GM12878 (cell line): Measurements from ENCODE around the gene PLA2G6. TPM values are rescaled to one million over a fixed set of nuclear protein-coding genes. Genes with fewer than 3 reads are reported as not detected.
A peak's percentile ranks its signal among the peaks of the same experiment; 100 is the strongest.

Source experiments
- ATAC-seq: fragments of 200-7000 bp; cut with Tn5 transposase; 3 replicates; pipeline ENCODE4 v1.9.1; 2020; ENCODE audit warnings: mild to moderate bottlenecking, moderate library complexity
- BruUV-seq: library from RNA; stranded (reverse); fragments of 400-500 nt; replicated peaks from 2 replicates; lab custom pipeline; 2021; lab: Mats Ljungman, UMichigan
- CTCF ChIA-PET: fragments of 300-600 bp; sonication (Branson Sonifier 250); formaldehyde crosslinking; extraction: SDS; loops from one replicate; lab custom pipeline; 2021; ENCODE audit warnings: inconsistent platforms; lab: Yijun Ruan, JAX
- POLR2A ChIA-PET: fragments of 350-600 bp; formaldehyde crosslinking; extraction: SDS; loops from one replicate; lab custom pipeline; 2021; ENCODE audit warnings: inconsistent platforms; lab: Charles Lee
- RAD21 ChIA-PET: fragments of 300-600 bp; sonication (Branson Sonifier 250); formaldehyde crosslinking; loops from one replicate; lab custom pipeline; 2023; ENCODE audit warnings: antibody characterized with exemption; ENCODE audit not compliant: unreplicated experiment; lab: Charles Lee
- SMC1A ChIA-PET: fragments of 300-600 bp; sonication (Branson Sonifier 250); formaldehyde crosslinking; loops from one replicate; lab custom pipeline; 2023; ENCODE audit not compliant: unreplicated experiment, uncharacterized antibody; lab: Charles Lee
- DNase-seq: peaks from one replicate; pipeline ENCODE4 v3.0.0-alpha.2; 2011; ENCODE audit warnings: low read depth, low spot score
- FAIRE-seq: peaks from 3 replicates; lab custom pipeline; 2011; peaks lifted over from hg19 to GRCh38; lab: Jason Lieb, UNC
- H2AFZ ChIP-seq: 2 replicates; pipeline ENCODE4 v1.6.0; 2011; ENCODE audit warnings: low read depth, low read length, control low read depth; ENCODE audit not compliant: control insufficient read depth
- H3K27ac ChIP-seq: 2 replicates; pipeline ENCODE4 v1.5.1; 2011; ENCODE audit warnings: control low read depth; ENCODE audit not compliant: control insufficient read depth, insufficient read depth
- H3K27me3 ChIP-seq, 2 experiments: replicated peaks in 1 of 2; 2 replicates each; pipeline versions ENCODE4 v1.6.0 to v1.6.1; 2011; ENCODE audit warnings: low read length in 1 of 2; ENCODE audit not compliant: control insufficient read depth in 2 of 2, insufficient read depth in 2 of 2
- H3K36me3 ChIP-seq, 2 experiments: 2 replicates each; pipeline ENCODE4 v1.5.1; 2011; ENCODE audit warnings: low read length in 1 of 2; ENCODE audit not compliant: control insufficient read depth in 2 of 2, insufficient read depth in 2 of 2
- H3K4me1 ChIP-seq: 2 replicates; pipeline ENCODE4 v1.6.1; 2011; ENCODE audit warnings: mild to moderate bottlenecking, low read length, moderate library complexity, mixed read lengths; ENCODE audit not compliant: control insufficient read depth, insufficient read depth
- H3K4me2 ChIP-seq: 2 replicates; pipeline ENCODE4 v1.6.0; 2011; ENCODE audit warnings: control low read depth; ENCODE audit not compliant: control insufficient read depth, insufficient read depth
- H3K4me3 ChIP-seq: fragments of 200-600 bp; sonication (generic); 2 replicates; pipeline ENCODE4 v1.5.1; 2016
- H3K79me2 ChIP-seq: 2 replicates; pipeline ENCODE4 v1.6.0; 2011; ENCODE audit warnings: low read length; ENCODE audit not compliant: control insufficient read depth, insufficient read depth
- H3K9ac ChIP-seq: 2 replicates; pipeline ENCODE4 v1.8.0; 2011; ENCODE audit warnings: low read length, control low read depth, mixed read lengths; ENCODE audit not compliant: control insufficient read depth, insufficient read depth
- H3K9me3 ChIP-seq: replicated peaks from 3 replicates; pipeline ENCODE4 v1.5.1; 2011; ENCODE audit warnings: mild to moderate bottlenecking, low read length; ENCODE audit not compliant: control insufficient read depth, insufficient read depth
- H4K20me1 ChIP-seq: 2 replicates; pipeline ENCODE4 v1.6.0; 2011; ENCODE audit not compliant: control insufficient read depth, insufficient read depth
- CBFB ChIP-seq: IDR thresholded peaks from 2 replicates; pipeline ENCODE4 v1.6.1; 2016; ENCODE audit warnings: antibody characterized with exemption, low read depth
- CREM ChIP-seq: IDR thresholded peaks from 2 replicates; pipeline ENCODE4 v1.6.1; 2014; ENCODE audit warnings: antibody characterized with exemption, low read depth
- DPF2 ChIP-seq: fragments of 450-650 bp; IDR thresholded peaks from 2 replicates; pipeline ENCODE4 v1.6.1; 2017; ENCODE audit warnings: mild to moderate bottlenecking
- ESRRA ChIP-seq: IDR thresholded peaks from 2 replicates; pipeline ENCODE4 v1.6.1; 2012; ENCODE audit warnings: mild to moderate bottlenecking, low read length, improper control_type of control experiment
- NR2F1 ChIP-seq: fragments of 450-650 bp; conservative IDR thresholded peaks from 2 replicates; pipeline ENCODE4 v1.6.1; 2017; ENCODE audit warnings: mild to moderate bottlenecking
- RAD21 ChIP-seq: IDR thresholded peaks from 2 replicates; pipeline ENCODE4 v1.6.1; 2011; ENCODE audit warnings: mild to moderate bottlenecking, low read depth, low read length, moderate library complexity; ENCODE audit not compliant: insufficient read depth
- SMARCA5 ChIP-seq: fragments of 450-650 bp; IDR thresholded peaks from 2 replicates; pipeline ENCODE4 v1.6.1; 2017; ENCODE audit warnings: mild to moderate bottlenecking
- TCF3 ChIP-seq: IDR thresholded peaks from 2 replicates; pipeline ENCODE4 v1.6.1; 2012; ENCODE audit warnings: low read depth, mild to moderate bottlenecking, low read length, borderline replicate concordance; ENCODE audit not compliant: insufficient read depth
- WGBS: methylation state at CpG from one replicate; pipeline ENCODE4 v1.1.6; 2016; ENCODE audit warnings: low lambda C conversion rate; ENCODE audit not compliant: insufficient replicate concordance, insufficient coverage; ENCODE audit errors: missing lambda C conversion rate; 5-methylcytosine and 5-hydroxymethylcytosine counted together
- in situ Hi-C: fragments of 300-500 bp; cut with MboI; formaldehyde crosslinking; loops from 9 replicates; pipeline ENCODE4 v1.14.3; 2018; ENCODE audit warnings: mixed read lengths
- intact Hi-C: fragments of 100-400 bp; cut with micrococcal nuclease; formaldehyde crosslinking; loops from one replicate; pipeline ENCODE4 v1.14.2; 2022; ENCODE audit not compliant: unreplicated experiment
- polyA plus RNA-seq, 11 experiments: library from polyadenylated mRNA; depleted of rRNA in 4 of 11; unstranded in 6 of 11; stranded (reverse) in 5 of 11; fragments of >200 nt; fragmentation: Nextera tagmentation in 4 of 11; fragmentation: Illumina TruSeq in 1 of 11; extraction: Ambion mirVana in 4 of 11; extraction: Trizol in 1 of 11; gene quantifications; 1 replicate in 1 of 11; 2 replicates in 10 of 11; pipeline versions ENCODE4 v1.2.1 to v1.2.3, GENCODE V29; 2011 to 2016; ENCODE audit warnings: inconsistent platforms in 2 of 11, missing spikeins in 2 of 11, low read depth in 1 of 11
- total RNA-seq, 4 experiments: library from RNA; depleted of rRNA in 3 of 4; stranded (reverse); fragments of >200 nt in 3 of 4; fragmentation: Illumina TruSeq in 1 of 4; extraction: Trizol in 1 of 4; gene quantifications; 2 replicates each; pipeline versions ENCODE4 v1.2.1 to v1.2.3, GENCODE V29; 2013 to 2021
- TF ChIP-seq, protein P1 (sequence below): fragments of 450-650 bp; IDR thresholded peaks from 2 replicates; pipeline ENCODE4 v1.6.1; 2016; ENCODE audit warnings: mild to moderate bottlenecking
- TF ChIP-seq, protein P2 (sequence below): fragments of 450-650 bp; IDR thresholded peaks from 2 replicates; pipeline ENCODE4 v1.6.1; 2014; ENCODE audit warnings: mild to moderate bottlenecking
- TF ChIP-seq, protein P3 (sequence below): IDR thresholded peaks from 2 replicates; pipeline ENCODE4 v1.6.1; 2012; ENCODE audit warnings: low read depth, low read length, improper control_type of control experiment

PLA2G6 gene
- total and polyA plus RNA-seq, 10 of the 15 experiments (the other 5 are each of a cell fraction or from before 2014, with no cell fraction given), result 0.15 to 42.2 (median 15.8) TPM

DNA sequence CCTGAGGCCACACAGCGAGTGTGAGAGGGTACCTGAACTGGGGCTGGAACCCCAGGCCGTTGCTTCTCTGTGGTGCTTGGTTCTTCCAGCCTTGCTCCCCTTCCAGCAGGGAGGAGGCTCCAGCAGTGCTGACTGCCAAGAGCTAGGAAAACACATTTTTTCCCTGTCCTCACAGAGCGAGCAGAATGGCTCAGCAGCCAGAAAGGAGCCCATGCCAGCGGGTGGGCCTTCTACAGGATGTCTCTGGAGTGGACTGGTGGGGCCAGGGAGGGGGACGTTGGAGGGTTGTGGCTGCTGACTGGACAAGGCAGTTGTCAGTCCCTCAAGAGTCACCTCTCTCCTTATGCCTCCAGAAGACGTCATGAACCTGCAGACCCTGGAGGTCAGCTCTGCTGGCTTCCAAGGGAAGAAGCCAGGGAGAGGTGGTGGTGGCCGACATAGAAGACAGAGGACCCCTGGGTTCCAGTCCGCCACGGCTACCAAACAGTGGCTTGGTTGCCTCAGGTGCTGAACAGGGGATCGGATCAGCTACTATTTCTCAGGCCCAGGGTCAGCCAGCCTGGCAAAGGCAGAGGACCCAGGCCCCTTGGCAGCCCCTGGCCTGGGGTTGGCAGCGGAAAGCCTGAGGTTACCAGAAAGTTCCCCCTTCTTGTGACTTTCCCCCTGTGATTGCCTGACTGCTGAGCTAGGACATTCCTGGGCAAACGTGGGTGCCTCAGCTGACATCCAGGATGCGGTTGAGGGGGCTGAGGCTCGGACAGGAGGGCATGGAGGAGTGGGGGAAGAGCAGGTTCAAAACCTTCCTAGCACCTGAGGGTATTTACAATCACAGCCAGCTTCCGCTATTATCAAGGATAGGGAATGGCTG is 23.9 kb upstream of the PLA2G6 start:
- DNase-seq (no peak), FAIRE-seq (no peak), ATAC-seq (no peak)
- 0 out of 2 replicates have a peak, but pooled peaks have one; percentile 14 for TF ChIP-seq SMARCA5
- no peak for TF ChIP-seq RAD21
- CTCF ChIA-PET, result interaction anchor here (0.6 to 3.9 kb wide), 5 partner anchors 9 to 169 kb away, joined by 3 to 23 read pairs (median 3); no protein-coding TSS in a partner anchor
- no peaks in the 10 kb centered on the region for H3K9me3 ChIP-seq
- H3K9ac ChIP-seq, result no peak overlapping the region
- peaks cover 2% of the 10 kb centered on the region for H3K79me2 ChIP-seq
- in situ Hi-C loops, result no loop called here
- no peaks in the 10 kb centered on the region for H4K20me1 ChIP-seq
- no peaks in the 10 kb centered on the region for H3K27me3 ChIP-seq
- BruUV-seq, result no TSS peak
- POLR2A ChIA-PET, result interaction anchor here (2.1 to 5.4 kb wide), 2 partner anchors 9 to 26 kb away, joined by 10 to 69 read pairs; partner anchors contain the start of gene PLA2G6
- SMC1A ChIA-PET, result interaction anchor here (0.9 to 3.5 kb wide), 5 partner anchors 8 to 106 kb away, joined by 3 to 20 read pairs (median 3); no protein-coding TSS in a partner anchor
- H2AFZ ChIP-seq, result no peak overlapping the region
- no peaks in the 10 kb centered on the region for H3K36me3 ChIP-seq
- 90% methylated on average over 15 of the region's 15 CpGs for WGBS
- RAD21 ChIA-PET, result interaction anchor here (1.7 kb wide), 1 partner anchor 10 kb away, joined by 4 read pairs; no protein-coding TSS in a partner anchor
- no peak overlapping the region for H3K4me3 ChIP-seq
- H3K4me2 ChIP-seq, result no peak overlapping the region
- intact Hi-C loops, result loop anchor here (2.0 kb wide), 1 partner anchor 55 kb away; no protein-coding TSS in a partner anchor
- H3K4me1 ChIP-seq, result peaks cover 42% of the 10 kb centered on the region
- H3K27ac ChIP-seq, result no peak overlapping the region

DNA sequence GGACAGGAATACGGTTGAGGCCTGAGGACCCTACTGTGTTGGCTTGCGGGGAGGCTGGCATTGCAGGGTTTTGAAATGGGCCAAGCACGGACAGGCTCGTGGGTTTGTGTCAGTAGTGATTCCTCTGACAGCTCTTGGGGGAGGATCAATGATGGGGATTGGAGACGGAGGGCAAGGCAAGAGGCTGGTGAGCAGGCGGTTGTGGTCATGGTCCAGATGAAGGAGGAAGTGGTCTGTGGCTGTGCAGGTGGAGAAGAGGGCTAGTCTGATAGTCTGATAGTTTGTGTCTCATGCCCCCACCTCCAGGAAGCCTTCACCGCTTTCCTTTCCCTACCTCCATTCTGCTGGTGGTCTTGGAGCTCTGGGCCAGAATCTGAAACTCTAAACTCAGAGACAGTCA is 23.2 kb upstream of the PLA2G6 start:
- SMC1A ChIA-PET, result interaction anchor here (1.1 to 3.5 kb wide), 4 partner anchors 8 to 56 kb away, joined by 3 to 20 read pairs (median 4); no protein-coding TSS in a partner anchor
- WGBS, result 37% methylated on average over 7 of the region's 7 CpGs
- in situ Hi-C loops, result no loop called here
- TF ChIP-seq DPF2 (peak; percentile 46; the same call in 1 of the 2 replicates), NR2F1 (0 out of 2 replicates have a peak, but pooled peaks have one; percentile 25), RAD21 (no peak), CREM (no peak), TCF3 (0 out of 2 replicates have a peak, but pooled peaks have one; percentile 67), ESRRA (no peak), CBFB (peak; percentile 77; the same call in 1 of the 2 replicates)
- TF ChIP-seq, protein P1, sequence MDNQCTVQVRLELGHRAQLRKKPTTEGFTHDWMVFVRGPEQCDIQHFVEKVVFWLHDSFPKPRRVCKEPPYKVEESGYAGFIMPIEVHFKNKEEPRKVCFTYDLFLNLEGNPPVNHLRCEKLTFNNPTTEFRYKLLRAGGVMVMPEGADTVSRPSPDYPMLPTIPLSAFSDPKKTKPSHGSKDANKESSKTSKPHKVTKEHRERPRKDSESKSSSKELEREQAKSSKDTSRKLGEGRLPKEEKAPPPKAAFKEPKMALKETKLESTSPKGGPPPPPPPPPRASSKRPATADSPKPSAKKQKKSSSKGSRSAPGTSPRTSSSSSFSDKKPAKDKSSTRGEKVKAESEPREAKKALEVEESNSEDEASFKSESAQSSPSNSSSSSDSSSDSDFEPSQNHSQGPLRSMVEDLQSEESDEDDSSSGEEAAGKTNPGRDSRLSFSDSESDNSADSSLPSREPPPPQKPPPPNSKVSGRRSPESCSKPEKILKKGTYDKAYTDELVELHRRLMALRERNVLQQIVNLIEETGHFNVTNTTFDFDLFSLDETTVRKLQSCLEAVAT, result peak; percentile 88
- TF ChIP-seq, protein P2, sequence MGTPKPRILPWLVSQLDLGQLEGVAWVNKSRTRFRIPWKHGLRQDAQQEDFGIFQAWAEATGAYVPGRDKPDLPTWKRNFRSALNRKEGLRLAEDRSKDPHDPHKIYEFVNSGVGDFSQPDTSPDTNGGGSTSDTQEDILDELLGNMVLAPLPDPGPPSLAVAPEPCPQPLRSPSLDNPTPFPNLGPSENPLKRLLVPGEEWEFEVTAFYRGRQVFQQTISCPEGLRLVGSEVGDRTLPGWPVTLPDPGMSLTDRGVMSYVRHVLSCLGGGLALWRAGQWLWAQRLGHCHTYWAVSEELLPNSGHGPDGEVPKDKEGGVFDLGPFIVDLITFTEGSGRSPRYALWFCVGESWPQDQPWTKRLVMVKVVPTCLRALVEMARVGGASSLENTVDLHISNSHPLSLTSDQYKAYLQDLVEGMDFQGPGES, result no peak
- TF ChIP-seq, protein P3, sequence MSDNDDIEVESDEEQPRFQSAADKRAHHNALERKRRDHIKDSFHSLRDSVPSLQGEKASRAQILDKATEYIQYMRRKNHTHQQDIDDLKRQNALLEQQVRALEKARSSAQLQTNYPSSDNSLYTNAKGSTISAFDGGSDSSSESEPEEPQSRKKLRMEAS, result peak; percentile 36; the same call in 1 of the 2 replicates

More for the DNA sequence above, 23.2 kb upstream of the PLA2G6 start:
- H3K9ac ChIP-seq, result 0 out of 2 replicates have a peak overlapping the region, but pooled peaks have one; percentile 6
- ChIA-PET POLR2A (interaction anchor here (2.1 to 5.4 kb wide), 2 partner anchors 10 to 25 kb away, joined by 10 to 69 read pairs; partner anchors contain the start of gene PLA2G6), RAD21 (interaction anchor here (0.8 to 2.4 kb wide), 3 partner anchors 23 to 101 kb away, joined by 6 to 9 read pairs (median 7); partner anchors contain the start of gene PLA2G6), CTCF (interaction anchor here (0.8 to 3.9 kb wide), 7 partner anchors 10 to 153 kb away, joined by 3 to 23 read pairs (median 3); no protein-coding TSS in a partner anchor)
- intact Hi-C loops, result loop anchor here (2.0 to 5.0 kb wide), 3 partner anchors 56 to 193 kb away; partner anchors contain the start of gene PICK1
- H3K9me3 ChIP-seq, result no peaks in the 10 kb centered on the region
- FAIRE-seq, result peak; percentile 72
- no peak overlapping the region for H2AFZ ChIP-seq
- no peaks in the 10 kb centered on the region for H3K36me3 ChIP-seq
- peaks cover 38% of the 10 kb centered on the region for H3K4me1 ChIP-seq
- no peak overlapping the region for H3K27ac ChIP-seq
- peak overlapping the region; percentile 99 for H3K4me2 ChIP-seq
- no peaks in the 10 kb centered on the region for H3K27me3 ChIP-seq
- DNase-seq, result peak; percentile 58
- peak; percentile 68 for ATAC-seq
- BruUV-seq, result no TSS peak
- no peaks in the 10 kb centered on the region for H4K20me1 ChIP-seq
- peaks cover 2% of the 10 kb centered on the region for H3K79me2 ChIP-seq
- H3K4me3 ChIP-seq, result no peak overlapping the region
